C4-2B (cell line): ENCODE measurements around the gene EFCC1.

Experiments used
- ZFX ChIP-seq: fragments of 450-650 bp; IDR thresholded peaks from 2 replicates; pipeline ENCODE4 v1.6.1; 2017
- TF ChIP-seq, protein P1 (sequence below): fragments of 450-650 bp; conservative IDR thresholded peaks from 2 replicates; pipeline ENCODE4 v1.5.1; 2017; ENCODE audit warnings: mild to moderate bottlenecking

DNA sequence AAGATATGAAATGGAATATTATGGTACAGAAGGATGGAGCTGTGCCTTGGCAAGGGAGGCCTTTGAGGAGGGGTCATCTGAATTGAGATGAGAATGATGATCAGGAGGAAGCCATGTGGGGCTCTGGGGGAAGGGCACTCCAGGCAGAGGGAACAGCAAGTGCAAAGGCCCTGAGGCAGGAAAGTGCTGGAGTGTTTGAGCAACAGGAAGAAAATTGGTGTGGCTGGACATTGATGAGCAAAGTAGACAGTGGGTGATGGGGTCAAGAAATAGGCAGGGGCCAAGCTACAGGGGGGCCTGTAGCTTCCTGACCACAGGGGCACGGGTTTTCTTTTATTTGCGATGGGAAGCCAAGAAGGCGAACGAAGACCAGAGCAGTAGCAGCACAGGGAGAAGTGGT, 56.1 kb downstream of the EFCC1 start:
- TF ChIP-seq, protein P1, sequence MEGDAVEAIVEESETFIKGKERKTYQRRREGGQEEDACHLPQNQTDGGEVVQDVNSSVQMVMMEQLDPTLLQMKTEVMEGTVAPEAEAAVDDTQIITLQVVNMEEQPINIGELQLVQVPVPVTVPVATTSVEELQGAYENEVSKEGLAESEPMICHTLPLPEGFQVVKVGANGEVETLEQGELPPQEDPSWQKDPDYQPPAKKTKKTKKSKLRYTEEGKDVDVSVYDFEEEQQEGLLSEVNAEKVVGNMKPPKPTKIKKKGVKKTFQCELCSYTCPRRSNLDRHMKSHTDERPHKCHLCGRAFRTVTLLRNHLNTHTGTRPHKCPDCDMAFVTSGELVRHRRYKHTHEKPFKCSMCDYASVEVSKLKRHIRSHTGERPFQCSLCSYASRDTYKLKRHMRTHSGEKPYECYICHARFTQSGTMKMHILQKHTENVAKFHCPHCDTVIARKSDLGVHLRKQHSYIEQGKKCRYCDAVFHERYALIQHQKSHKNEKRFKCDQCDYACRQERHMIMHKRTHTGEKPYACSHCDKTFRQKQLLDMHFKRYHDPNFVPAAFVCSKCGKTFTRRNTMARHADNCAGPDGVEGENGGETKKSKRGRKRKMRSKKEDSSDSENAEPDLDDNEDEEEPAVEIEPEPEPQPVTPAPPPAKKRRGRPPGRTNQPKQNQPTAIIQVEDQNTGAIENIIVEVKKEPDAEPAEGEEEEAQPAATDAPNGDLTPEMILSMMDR, result no peak
- TF ChIP-seq ZFX, result no peak
